Measurements from ENCODE around the gene MSRB1. TPM values are rescaled to one million over a fixed set of nuclear protein-coding genes. Genes with fewer than 3 reads are reported as not detected.
"Not testable (repeated sequence)": the region's sequence is repeated elsewhere in the genome, so short reads cannot be mapped to it uniquely, and the experiment has no call there.

MSRB1 gene
- total and polyA plus RNA-seq, 2 donors (not counting 1 experiment from before 2014, with no cell fraction given), result 8.5 to 17.5 TPM

GRCh38 chr16:1963806-1964505 is 21.0 kb upstream of the MSRB1 start:
- Histone ChIP-seq H3K36me3 (replicated peaks in 1 of 2; ENCODE audit: control extremely low read depth in 1 of 2, control insufficient read depth in 1 of 2, extremely low read depth in 1 of 2, insufficient read depth in 2 of 2, low read length in 1 of 2) (peaks cover 0 to 29% of the 10 kb centered on the region in 2 experiments), H3K27ac (ENCODE audit: low read length in 2 of 2) (peak overlapping the region; percentile 83 to 100), H3K9ac (ENCODE audit: low read length) (peak overlapping the region; percentile 98), H4K20me1 (ENCODE audit: control insufficient read depth, insufficient read depth, low read length, poor library complexity, severe bottlenecking) (peaks cover 23% of the 10 kb centered on the region), H3K9me3 (ENCODE audit: control extremely low read depth in 1 of 3, control insufficient read depth in 2 of 3, insufficient read depth in 1 of 3, low read length in 2 of 3) (no peaks in the 10 kb centered on the region), H3K4me2 (replicated peaks; ENCODE audit: low read depth, low read length, poor library complexity, severe bottlenecking) (peak overlapping the region; percentile 90), H2AFZ (ENCODE audit: insufficient read depth, low read depth, low read length, poor library complexity, severe bottlenecking) (no peak overlapping the region), H3K79me2 (ENCODE audit: control insufficient read depth, insufficient read depth, low read length) (peaks cover 34% of the 10 kb centered on the region), H3K4me3 (ENCODE audit: control extremely low read depth in 1 of 5, extremely low read depth in 1 of 5, insufficient read depth in 1 of 5, low read depth in 2 of 5, low read length in 4 of 5) (peak overlapping the region; percentile 60 to 94 (median 76)), H3K4me1 (ENCODE audit: control insufficient read depth in 2 of 2, insufficient read depth in 2 of 2, low read length in 2 of 2) (peaks cover 28 to 54% of the 10 kb centered on the region in 2 donors), H3K27me3 (replicated peaks in 1 of 4; ENCODE audit: control extremely low read depth in 1 of 4, control insufficient read depth in 3 of 4, insufficient read depth in 4 of 4, low read length in 3 of 4) (no peaks in the 10 kb centered on the region)
- peak; percentile 15 for ATAC-seq (ENCODE audit: low read depth)
- DNase-seq, result no peak
- peaks cover 45% of the 10 kb centered on the region for H3K4me1 Mint-ChIP-seq
- 7% methylated on average over 44 of the region's 44 CpGs for WGBS (ENCODE audit: insufficient coverage)
- H3K9me3 Mint-ChIP-seq (ENCODE audit: insufficient read depth), result no peaks in the 10 kb centered on the region
- no peak for TF ChIP-seq EZH2 (IDR thresholded peaks at IDR 0.05; ENCODE audit: borderline replicate concordance, insufficient read depth, low read depth, low read length, poor library complexity, severe bottlenecking)
- peak; percentile 21 for TF ChIP-seq CTCF (IDR thresholded peaks at IDR 0.05)
- intact Hi-C loops (cut with micrococcal nuclease), result loop anchor here (1.0 to 2.0 kb wide), 5 partner anchors 8 to 191 kb away; partner anchors contain the start of genes TBL3, TRAF7 and ZNF598
- no peaks in the 10 kb centered on the region for H3K27me3 Mint-ChIP-seq
- POLR2A ChIA-PET, result interaction anchor here (0.5 to 2.9 kb wide), 14 partner anchors 9 to 919 kb away, joined by 3 to 36 read pairs (median 4); partner anchors contain the start of genes FLYWCH2, GFER, MSRB1 and NUBP2
- peak overlapping the region; percentile 97 for H3K27ac Mint-ChIP-seq
- H3K4me3 Mint-ChIP-seq, result peak overlapping the region; percentile 94
- CTCF ChIA-PET, result interaction anchor here (0.6 to 2.0 kb wide), 7 partner anchors 20 to 189 kb away, joined by 3 to 6 read pairs (median 3); partner anchors contain the start of genes GFER, MSRB1 and SYNGR3

GRCh38 chr16:1962161-1963153 is 19.5 kb upstream of the MSRB1 start:
- H3K9ac ChIP-seq (ENCODE audit: low read length); H3K4me3 ChIP-seq (ENCODE audit: control extremely low read depth in 1 of 5, extremely low read depth in 1 of 5, insufficient read depth in 1 of 5, low read depth in 2 of 5, low read length in 4 of 5); ATAC-seq (ENCODE audit: low read depth); DNase-seq; intact Hi-C loops (cut with micrococcal nuclease); H3K9me3 Mint-ChIP-seq (ENCODE audit: insufficient read depth); H3K27me3 Mint-ChIP-seq; H3K27me3 ChIP-seq (replicated peaks in 1 of 4; ENCODE audit: control extremely low read depth in 1 of 4, control insufficient read depth in 3 of 4, insufficient read depth in 4 of 4, low read length in 3 of 4); POLR2A ChIA-PET; H2AFZ ChIP-seq (ENCODE audit: insufficient read depth, low read depth, low read length, poor library complexity, severe bottlenecking); H3K9me3 ChIP-seq (ENCODE audit: control extremely low read depth in 1 of 3, control insufficient read depth in 2 of 3, insufficient read depth in 1 of 3, low read length in 2 of 3): not testable (repeated sequence)
- Histone ChIP-seq H3K4me1 (ENCODE audit: control insufficient read depth in 2 of 2, insufficient read depth in 2 of 2, low read length in 2 of 2) (peaks cover 31 to 58% of the 10 kb centered on the region in 2 donors), H3K27ac (ENCODE audit: low read length in 2 of 2) (peak overlapping the region in 1 of 2 donors; percentile 18), H3K79me2 (ENCODE audit: control insufficient read depth, insufficient read depth, low read length) (peaks cover 36% of the 10 kb centered on the region), H3K36me3 (replicated peaks in 1 of 2; ENCODE audit: control extremely low read depth in 1 of 2, control insufficient read depth in 1 of 2, extremely low read depth in 1 of 2, insufficient read depth in 2 of 2, low read length in 1 of 2) (peaks cover 0 to 29% of the 10 kb centered on the region in 2 experiments), H3K4me2 (replicated peaks; ENCODE audit: low read depth, low read length, poor library complexity, severe bottlenecking) (peak overlapping the region; percentile 90), H4K20me1 (ENCODE audit: control insufficient read depth, insufficient read depth, low read length, poor library complexity, severe bottlenecking) (peaks cover 23% of the 10 kb centered on the region)
- H3K4me1 Mint-ChIP-seq, result peaks cover 46% of the 10 kb centered on the region
- 81% methylated on average over 25 of the region's 37 CpGs for WGBS (ENCODE audit: insufficient coverage)
- peak overlapping the region; percentile 79 for H3K27ac Mint-ChIP-seq
- CTCF ChIA-PET, result interaction anchor here (1.4 kb wide), 1 partner anchor 178 kb away, joined by 3 read pairs; no protein-coding TSS in a partner anchor
- H3K4me3 Mint-ChIP-seq, result peak overlapping the region; percentile 94
